ENCODE data around the gene IBSP.

DNA sequence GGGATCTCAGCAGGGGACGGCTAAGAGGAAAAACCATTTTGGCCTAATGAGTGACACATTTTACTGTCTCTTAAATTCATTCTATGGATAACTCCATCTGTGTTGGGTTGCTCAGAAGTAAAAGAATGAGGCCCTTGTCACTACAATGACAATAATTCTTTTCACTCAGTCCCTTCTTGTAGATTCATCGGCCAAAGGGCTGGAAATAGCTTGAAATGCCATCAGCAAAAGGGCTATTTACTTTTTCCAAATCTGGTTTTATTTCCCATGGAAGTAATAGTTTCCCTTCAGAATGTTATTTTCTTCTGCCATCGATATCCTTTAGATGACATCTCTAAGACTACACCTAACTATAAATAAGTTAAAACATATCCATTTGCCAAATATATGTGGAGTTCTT is 40.8 kb downstream of the IBSP start:
- TF ChIP-seq, protein P1, sequence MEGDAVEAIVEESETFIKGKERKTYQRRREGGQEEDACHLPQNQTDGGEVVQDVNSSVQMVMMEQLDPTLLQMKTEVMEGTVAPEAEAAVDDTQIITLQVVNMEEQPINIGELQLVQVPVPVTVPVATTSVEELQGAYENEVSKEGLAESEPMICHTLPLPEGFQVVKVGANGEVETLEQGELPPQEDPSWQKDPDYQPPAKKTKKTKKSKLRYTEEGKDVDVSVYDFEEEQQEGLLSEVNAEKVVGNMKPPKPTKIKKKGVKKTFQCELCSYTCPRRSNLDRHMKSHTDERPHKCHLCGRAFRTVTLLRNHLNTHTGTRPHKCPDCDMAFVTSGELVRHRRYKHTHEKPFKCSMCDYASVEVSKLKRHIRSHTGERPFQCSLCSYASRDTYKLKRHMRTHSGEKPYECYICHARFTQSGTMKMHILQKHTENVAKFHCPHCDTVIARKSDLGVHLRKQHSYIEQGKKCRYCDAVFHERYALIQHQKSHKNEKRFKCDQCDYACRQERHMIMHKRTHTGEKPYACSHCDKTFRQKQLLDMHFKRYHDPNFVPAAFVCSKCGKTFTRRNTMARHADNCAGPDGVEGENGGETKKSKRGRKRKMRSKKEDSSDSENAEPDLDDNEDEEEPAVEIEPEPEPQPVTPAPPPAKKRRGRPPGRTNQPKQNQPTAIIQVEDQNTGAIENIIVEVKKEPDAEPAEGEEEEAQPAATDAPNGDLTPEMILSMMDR (IDR thresholded peaks at IDR 0.05; ENCODE audit: low read length), result no peak
- TF ChIP-seq EZH2 (IDR thresholded peaks at IDR 0.05; ENCODE audit: borderline replicate concordance, low read length), result no peak
